ENCODE data around the gene DLL3.
A peak's percentile ranks its signal among the peaks of the same experiment; 100 is the strongest.

Gene DLL3

GRCh38 chr19:39481676-39482075 lies 17.1 kb upstream of the DLL3 start:
- DNase-seq = no peak

DNA sequence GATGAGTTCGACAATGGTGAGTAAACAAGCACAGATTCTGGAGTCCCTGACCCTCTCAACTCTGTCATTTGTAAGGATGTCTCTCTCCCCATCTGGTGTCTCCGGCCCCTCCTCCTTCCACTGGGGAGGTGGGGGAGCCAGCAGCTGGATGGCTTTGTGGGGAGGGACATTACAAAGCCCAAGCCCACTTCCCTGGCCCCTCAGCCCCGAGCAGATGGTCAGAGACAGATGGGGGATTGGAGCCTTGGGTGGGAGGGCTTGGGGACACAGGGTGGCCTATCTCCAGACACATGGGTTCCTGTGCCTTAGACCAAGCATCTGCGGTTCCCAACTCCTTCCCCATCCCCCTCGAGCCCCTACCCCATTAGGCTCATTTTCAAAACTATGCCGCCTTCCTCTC lies 15.6 kb upstream of the DLL3 start:
- DNase-seq = no peak

- no peak for DNase-seq
These were observed 9.0 kb upstream of the DLL3 start for GRCh38 chr19:39489756-39490155.

GRCh38 chr19:39492225-39492624 lies 6.5 kb upstream of the DLL3 start:
- no peak for DNase-seq

DNA sequence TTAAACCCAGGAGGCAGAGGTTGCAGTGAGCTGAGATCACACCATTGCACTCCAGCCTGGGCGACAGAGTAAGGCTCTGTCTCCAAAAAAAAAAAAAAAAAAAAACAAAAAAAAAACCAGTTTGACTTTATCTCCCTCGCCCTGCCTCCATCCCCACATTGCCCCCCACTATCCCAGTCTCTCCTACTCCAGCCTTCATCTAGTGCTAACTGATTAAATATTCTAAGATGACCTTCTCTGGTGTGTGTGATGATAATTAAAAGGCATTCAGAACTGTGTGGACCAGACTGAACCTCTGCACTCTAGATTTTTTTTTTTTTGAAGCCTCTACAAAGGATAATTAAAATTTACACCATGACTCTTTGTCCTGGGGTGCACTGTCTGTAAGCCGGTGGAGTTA lies 6.0 kb upstream of the DLL3 start:
- DNase-seq = no peak

DNA sequence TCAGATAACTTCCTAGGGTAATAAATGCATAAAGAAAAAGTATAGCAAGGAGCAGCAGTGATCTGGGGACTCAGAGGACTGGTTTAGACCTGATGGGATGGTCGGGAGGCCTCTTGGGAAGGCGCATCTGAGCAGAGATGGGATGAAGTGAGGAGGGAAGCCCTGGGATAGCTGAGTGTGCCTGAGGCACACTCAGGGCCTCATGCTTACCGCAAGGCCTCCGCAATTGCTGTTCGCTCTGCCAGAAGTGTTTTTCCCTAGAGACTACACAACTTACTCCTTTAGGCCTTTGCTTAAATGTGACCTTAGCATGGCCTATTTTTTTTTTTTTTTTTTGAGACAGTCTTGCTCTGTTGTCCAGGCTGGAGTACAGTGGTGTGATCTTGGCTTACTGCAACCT lies 4.1 kb upstream of the DLL3 start:
- no peak for DNase-seq

DNA sequence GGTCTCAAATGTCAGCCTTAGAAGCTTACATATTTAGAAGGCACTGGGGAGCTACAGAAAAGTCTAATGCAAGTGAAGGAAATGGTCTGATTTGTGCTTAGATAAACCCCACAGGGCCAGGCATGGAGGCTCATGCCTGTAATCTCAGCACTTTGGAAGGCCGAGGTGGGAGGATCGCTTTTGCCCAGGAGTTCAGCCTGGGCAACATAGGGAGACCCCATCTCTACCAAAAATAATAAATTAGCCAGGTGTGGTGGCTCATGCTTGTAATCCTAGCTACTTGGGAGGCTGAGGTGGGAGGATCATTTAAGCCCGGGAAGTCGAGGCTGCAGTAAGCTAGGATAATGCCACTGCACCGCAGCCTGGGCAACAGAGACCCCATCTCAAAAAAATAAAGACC lies 2.7 kb upstream of the DLL3 start:
- DNase-seq = no peak

- no peak for DNase-seq
These were observed 1.1 kb upstream of the DLL3 start for GRCh38 chr19:39497701-39497995.

DNA sequence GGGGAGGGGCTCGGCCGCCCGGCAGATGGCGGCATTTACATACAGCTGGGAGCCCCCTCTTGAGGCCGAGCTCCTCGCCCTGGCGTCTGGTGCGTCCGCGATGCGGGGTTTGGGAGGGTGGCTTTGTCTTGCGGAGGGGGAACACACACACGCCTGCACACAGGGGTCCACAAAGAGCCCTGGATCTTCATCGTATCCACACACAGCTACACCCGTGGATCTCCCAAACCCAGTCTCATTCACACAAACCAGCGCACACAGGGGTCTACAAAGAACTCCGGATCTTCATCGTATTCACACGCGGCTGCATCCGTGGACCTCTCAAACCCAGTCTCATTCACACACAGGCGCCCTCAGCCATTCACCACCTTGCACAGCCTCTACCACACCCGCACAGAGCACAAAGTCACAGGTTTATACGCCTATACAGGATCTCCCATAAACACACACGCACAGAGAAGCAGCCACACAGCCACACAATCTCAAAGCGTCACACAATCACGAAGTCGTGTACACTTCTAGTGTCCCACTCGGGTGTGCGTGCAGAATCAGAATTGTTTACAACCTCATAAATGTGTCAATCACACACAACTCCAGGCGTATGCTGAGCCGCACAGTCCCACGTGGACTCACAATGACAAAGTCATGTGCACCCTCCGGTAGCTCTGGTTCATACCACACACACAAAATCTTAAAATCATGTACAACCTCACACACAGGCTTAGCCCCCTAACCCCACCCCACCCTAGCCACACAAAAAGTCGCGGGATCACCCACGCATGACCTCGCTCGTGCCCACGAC lies 550 bp upstream of the DLL3 start:
- no peak for DNase-seq

DNA sequence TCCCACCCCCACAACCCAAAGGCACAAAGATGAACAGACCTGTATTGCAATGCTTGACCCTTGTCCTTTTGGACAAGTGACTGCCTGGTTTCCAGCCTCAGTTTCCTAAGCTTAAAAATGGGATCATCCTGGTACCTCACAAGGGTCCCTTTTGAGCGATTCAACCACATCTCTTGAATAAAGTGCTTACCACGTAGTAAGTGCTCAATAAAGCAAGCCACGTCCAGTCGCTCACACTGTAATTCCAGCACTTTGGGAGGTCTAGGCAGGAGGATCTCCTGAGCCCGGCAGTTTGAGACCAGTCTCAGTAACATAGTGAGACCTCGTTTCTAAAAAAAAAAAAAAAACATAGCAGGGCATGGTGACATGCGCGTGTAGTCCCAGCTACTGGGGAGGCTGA lies 1.2 kb downstream of the DLL3 start:
- DNase-seq = no peak

DNA sequence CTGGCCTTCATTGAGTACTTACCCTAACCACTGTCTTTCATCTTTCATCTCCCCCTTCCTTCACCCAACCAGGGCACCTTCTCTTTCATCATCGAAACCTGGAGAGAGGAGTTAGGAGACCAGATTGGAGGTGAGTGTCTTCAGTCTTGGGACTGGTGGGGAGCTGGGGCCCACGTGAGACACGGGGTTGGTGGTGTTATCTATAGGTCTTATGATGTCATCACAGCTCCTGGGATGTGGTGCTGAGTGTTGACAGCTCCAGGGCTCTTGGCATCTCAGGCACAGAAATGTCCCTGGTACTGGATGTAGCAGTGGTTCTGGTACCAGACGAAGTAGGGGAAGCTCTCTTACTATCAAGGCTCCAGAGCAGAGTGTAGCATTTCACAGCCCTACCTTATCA lies 1.8 kb downstream of the DLL3 start:
- no peak for DNase-seq

GRCh38 chr19:39501340-39501739 lies 2.6 kb downstream of the DLL3 start:
- DNase-seq = no peak

DNA sequence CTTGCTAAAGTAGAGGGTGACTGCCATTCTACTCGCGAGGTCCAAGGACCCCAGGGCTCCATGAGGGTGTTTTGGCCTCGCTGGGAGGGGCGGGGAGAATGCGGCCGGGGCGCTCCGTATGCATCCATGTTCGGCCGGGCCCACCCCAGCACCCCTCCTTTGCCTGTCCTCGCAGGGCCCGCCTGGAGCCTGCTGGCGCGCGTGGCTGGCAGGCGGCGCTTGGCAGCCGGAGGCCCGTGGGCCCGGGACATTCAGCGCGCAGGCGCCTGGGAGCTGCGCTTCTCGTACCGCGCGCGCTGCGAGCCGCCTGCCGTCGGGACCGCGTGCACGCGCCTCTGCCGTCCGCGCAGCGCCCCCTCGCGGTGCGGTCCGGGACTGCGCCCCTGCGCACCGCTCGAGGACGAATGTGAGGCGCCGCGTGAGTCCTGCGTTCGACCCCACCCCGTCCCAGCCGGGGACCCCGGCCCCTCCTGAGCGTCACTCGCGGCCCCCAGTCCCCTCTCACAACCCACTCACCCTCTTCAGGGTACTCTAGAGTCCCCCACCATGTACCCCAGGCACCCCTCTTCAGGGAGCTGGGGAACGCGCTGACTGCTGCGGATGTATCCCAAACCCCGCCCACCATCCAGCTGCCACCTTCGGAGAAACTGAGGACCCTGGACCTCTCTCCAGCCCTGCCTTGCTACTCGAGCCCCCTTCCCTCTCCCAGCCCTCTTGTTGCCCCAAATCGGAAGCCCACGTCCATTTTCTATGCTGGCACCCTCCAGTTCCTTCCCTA lies 4.1 kb downstream of the DLL3 start:
- DNase-seq = peak; percentile 58

- no peak for DNase-seq
These were observed 7.8 kb downstream of the DLL3 start for GRCh38 chr19:39506598-39506943.

GRCh38 chr19:39506944-39507714 lies 8.4 kb downstream of the DLL3 start:
- peak; percentile 28 for DNase-seq

DNA sequence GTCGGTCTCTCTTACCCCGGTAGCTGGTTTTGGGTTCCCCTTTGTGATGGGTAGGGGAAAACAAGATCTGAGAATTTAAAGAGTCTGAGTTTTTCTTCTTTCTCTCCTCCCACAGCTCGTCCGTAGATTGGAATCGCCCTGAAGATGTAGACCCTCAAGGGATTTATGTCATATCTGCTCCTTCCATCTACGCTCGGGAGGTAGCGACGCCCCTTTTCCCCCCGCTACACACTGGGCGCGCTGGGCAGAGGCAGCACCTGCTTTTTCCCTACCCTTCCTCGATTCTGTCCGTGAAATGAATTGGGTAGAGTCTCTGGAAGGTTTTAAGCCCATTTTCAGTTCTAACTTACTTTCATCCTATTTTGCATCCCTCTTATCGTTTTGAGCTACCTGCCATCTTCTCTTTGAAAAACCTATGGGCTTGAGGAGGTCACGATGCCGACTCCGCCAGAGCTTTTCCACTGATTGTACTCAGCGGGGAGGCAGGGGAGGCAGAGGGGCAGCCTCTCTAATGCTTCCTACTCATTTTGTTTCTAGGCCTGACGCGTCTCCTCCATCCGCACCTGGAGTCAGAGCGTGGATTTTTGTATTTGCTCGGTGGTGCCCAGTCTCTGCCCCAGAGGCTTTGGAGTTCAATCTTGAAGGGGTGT lies 9.1 kb downstream of the DLL3 start:
- no peak for DNase-seq

GRCh38 chr19:39508629-39509028 lies 9.9 kb downstream of the DLL3 start:
- DNase-seq = no peak

DNA sequence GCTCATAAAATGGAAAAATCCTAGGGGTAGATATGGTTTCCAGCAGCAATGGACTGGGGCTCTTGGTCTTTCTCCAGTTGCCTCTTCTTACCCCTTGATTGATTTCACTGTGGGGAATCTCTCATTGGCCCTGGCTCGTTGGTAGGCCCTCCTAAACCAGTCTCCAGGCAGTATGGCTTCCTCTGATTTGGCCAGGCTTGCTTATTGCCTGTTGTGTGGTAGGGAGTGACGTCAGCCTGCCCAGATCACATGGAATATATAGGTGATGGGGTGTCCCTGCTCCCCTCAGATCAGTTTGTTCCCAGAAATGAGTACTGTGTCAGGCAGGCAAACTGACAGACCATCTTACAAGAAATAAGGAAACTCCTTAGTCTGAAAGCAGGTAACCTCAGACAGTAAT lies 10.5 kb downstream of the DLL3 start:
- DNase-seq = no peak

DNA sequence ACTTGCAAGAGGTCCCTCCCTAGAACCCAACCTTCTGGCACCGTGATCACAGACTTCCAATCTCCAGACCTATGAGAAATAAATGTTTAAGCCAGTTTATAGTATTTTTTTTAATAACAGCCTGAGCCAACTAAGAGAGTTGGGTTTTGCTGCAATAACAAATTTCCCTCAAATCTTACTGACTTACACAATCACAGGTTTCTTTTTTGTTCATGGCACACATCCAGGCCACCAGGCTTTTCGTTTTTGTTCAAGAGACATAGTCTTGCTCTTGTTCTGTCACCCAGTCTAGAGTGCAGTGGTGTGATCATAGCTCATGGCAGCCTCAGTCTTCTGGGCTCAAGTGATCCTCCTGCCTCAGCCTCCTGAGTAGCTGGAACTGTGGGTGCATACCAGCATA lies 14.2 kb downstream of the DLL3 start:
- no peak for DNase-seq

GRCh38 chr19:39514840-39515550 lies 16.2 kb downstream of the DLL3 start, which contains the start of gene SELENOV:
Gene SELENOV, plus strand, starts transcription at chr19:39515139. Its CDS starts 74 bp downstream, at chr19:39515213.
- DNase-seq = peak; percentile 14

GRCh38 chr19:39515551-39516191 lies 16.9 kb downstream of the DLL3 start:
- no peak for DNase-seq

- no peak for DNase-seq
These were observed 17.5 kb downstream of the DLL3 start for GRCh38 chr19:39516270-39516669.
